Ovary (tissue), 3 donors: ENCODE data around the gene TAS2R41.

Experiments used
- EP300 ChIP-seq: sonication (generic); formaldehyde crosslinking; IDR thresholded peaks from one replicate; pipeline ENCODE4 v1.6.1; 2017; ENCODE audit warnings: antibody characterized with exemption
- POLR2A ChIP-seq: fragments of 450-650 bp; IDR thresholded peaks from one replicate; pipeline ENCODE4 v1.6.1; 2017; ENCODE audit warnings: antibody characterized with exemption, mild to moderate bottlenecking, moderate library complexity
- TF ChIP-seq, protein P1 (sequence below), 3 donors: fragments of 450-650 bp in 2 of 3; fragments of 200-600 bp in 1 of 3; IDR thresholded peaks; one replicate each; pipeline versions ENCODE4 v1.5.1 to v1.8.0; 2016 to 2022; ENCODE audit warnings: antibody characterized with exemption in 3 of 3, mild to moderate bottlenecking in 1 of 3
- donor health status: DM: no; HTN: no; CAD: no.

DNA sequence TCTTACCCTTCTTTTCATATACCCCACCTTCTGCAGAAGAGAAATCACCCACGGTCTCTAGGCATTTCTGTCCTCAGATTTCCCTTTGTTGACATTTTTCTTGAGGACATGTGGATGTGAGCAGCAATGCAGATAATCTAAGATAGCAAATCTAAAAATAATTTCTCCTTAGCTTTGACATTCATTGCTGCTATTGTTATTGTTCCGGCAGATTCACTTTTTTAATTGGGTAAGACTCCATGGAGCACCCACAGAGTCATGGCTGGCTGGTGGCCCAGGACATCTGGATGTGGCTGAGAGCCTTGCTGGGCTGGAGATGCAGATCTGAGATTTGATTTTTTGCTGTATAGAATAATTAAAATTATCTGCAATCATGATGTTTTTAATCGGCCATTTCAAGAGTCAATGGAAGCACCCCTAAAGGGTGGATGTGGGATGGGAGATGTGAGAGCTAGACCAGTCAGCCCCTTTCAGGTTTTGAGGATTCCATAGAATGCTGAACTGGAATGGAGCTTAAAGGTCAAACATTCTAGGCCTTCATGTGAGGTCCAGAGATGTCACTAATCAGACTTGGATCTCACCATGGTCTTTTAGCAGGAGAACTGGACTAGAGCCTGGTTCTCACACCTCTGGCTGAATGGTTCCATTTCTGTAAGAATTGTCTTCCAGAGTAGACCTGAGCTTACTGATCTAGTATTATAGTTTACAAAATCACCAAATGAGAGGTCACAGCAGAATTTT lies 37.5 kb downstream of the TAS2R41 start:
- no peak for TF ChIP-seq POLR2A
- TF ChIP-seq, protein P1, sequence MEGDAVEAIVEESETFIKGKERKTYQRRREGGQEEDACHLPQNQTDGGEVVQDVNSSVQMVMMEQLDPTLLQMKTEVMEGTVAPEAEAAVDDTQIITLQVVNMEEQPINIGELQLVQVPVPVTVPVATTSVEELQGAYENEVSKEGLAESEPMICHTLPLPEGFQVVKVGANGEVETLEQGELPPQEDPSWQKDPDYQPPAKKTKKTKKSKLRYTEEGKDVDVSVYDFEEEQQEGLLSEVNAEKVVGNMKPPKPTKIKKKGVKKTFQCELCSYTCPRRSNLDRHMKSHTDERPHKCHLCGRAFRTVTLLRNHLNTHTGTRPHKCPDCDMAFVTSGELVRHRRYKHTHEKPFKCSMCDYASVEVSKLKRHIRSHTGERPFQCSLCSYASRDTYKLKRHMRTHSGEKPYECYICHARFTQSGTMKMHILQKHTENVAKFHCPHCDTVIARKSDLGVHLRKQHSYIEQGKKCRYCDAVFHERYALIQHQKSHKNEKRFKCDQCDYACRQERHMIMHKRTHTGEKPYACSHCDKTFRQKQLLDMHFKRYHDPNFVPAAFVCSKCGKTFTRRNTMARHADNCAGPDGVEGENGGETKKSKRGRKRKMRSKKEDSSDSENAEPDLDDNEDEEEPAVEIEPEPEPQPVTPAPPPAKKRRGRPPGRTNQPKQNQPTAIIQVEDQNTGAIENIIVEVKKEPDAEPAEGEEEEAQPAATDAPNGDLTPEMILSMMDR (IDR thresholded peaks at IDR 0.05) = no peak
- no peak for TF ChIP-seq EP300
